OCI-LY1 (cell line): ENCODE measurements around the gene PPP4C.
"Not testable (repeated sequence)": the region's sequence is repeated elsewhere in the genome, so short reads cannot be mapped to it uniquely, and the experiment has no call there.

Experiments used
- H2AFZ ChIP-seq: fragments of 200-600 bp; sonication (generic), shearing (Covaris generic); 2 replicates; pipeline ENCODE4 v1.6.0; 2014; ENCODE audit warnings: antibody characterized with exemption, mild to moderate bottlenecking, low read length
- H3F3A ChIP-seq: fragments of 200-600 bp; sonication (generic), shearing (Covaris generic); 2 replicates; pipeline ENCODE4 v1.6.0; 2014; ENCODE audit warnings: mild to moderate bottlenecking, antibody characterized with exemption, low read length, moderate library complexity; ENCODE audit not compliant: insufficient read depth
- H3K27ac ChIP-seq: fragments of 200-600 bp; sonication (generic); 2 replicates; pipeline ENCODE4 v1.5.1; 2014; ENCODE audit warnings: low read length, mixed run types, mild to moderate bottlenecking, low read depth; ENCODE audit not compliant: poor library complexity, severe bottlenecking
- H3K27me3 ChIP-seq: fragments of 200-600 bp; sonication (generic); 2 replicates; pipeline ENCODE4 v1.6.0; 2014; ENCODE audit warnings: antibody characterized with exemption, mild to moderate bottlenecking, low read length, moderate library complexity; ENCODE audit not compliant: insufficient read depth
- H3K36me3 ChIP-seq: fragments of 200-600 bp; sonication (generic); 2 replicates; pipeline ENCODE4 v1.6.1; 2014; ENCODE audit warnings: mild to moderate bottlenecking, antibody characterized with exemption, low read length, moderate library complexity, mixed read lengths; ENCODE audit not compliant: insufficient read depth
- H3K4me1 ChIP-seq: fragments of 200-600 bp; sonication (generic); 2 replicates; pipeline ENCODE4 v1.5.1; 2014; ENCODE audit warnings: mild to moderate bottlenecking, low read length, moderate library complexity; ENCODE audit not compliant: insufficient read depth, severe bottlenecking
- H3K4me2 ChIP-seq: fragments of 200-600 bp; sonication (generic), shearing (Covaris generic); 2 replicates; pipeline ENCODE4 v1.6.1; 2014; ENCODE audit warnings: low read length
- H3K4me3 ChIP-seq: fragments of 200-600 bp; sonication (generic); 2 replicates; pipeline ENCODE4 v1.5.1; 2014; ENCODE audit warnings: low read length, low read depth, mild to moderate bottlenecking, mixed read lengths; ENCODE audit not compliant: poor library complexity, severe bottlenecking
- H3K79me2 ChIP-seq: fragments of 200-600 bp; shearing (Covaris generic); 2 replicates; pipeline ENCODE4 v1.6.1; 2016; ENCODE audit warnings: mixed run types, low read length, mixed read lengths; ENCODE audit not compliant: insufficient read depth
- H3K9ac ChIP-seq: fragments of 200-600 bp; sonication (generic), shearing (Covaris generic); 2 replicates; pipeline ENCODE4 v1.6.1; 2014; ENCODE audit warnings: mild to moderate bottlenecking, low read length, mixed read lengths
- H3K9me2 ChIP-seq: fragments of 200-600 bp; sonication (generic), shearing (Covaris generic); 2 replicates; pipeline ENCODE4 v1.6.1; 2014; ENCODE audit warnings: low read depth, mild to moderate bottlenecking, low read length, mixed read lengths
- H3K9me3 ChIP-seq: fragments of 200-600 bp; shearing (Covaris generic); 2 replicates; pipeline ENCODE4 v1.6.1; 2014; ENCODE audit warnings: low read length, mixed read lengths
- H4K20me1 ChIP-seq: fragments of 200-600 bp; sonication (generic), shearing (Covaris generic); 2 replicates; pipeline ENCODE4 v1.6.0; 2016; ENCODE audit warnings: mild to moderate bottlenecking, low read length; ENCODE audit not compliant: insufficient read depth
- EZH2 ChIP-seq: fragments of 200-600 bp; sonication (generic), shearing (Covaris generic); IDR thresholded peaks from 2 replicates; pipeline ENCODE4 v1.8.0; 2017; ENCODE audit warnings: borderline replicate concordance, mixed run types, mild to moderate bottlenecking, antibody characterized with exemption, low read length, moderate library complexity, mixed read lengths
- TF ChIP-seq, protein P1 (sequence below): fragments of 200-600 bp; sonication (generic), shearing (Covaris generic); IDR thresholded peaks from 2 replicates; pipeline ENCODE4 v1.5.1; 2017; ENCODE audit warnings: mild to moderate bottlenecking, antibody characterized with exemption, low read length, moderate library complexity, mixed read lengths

The PPP4C gene

DNA sequence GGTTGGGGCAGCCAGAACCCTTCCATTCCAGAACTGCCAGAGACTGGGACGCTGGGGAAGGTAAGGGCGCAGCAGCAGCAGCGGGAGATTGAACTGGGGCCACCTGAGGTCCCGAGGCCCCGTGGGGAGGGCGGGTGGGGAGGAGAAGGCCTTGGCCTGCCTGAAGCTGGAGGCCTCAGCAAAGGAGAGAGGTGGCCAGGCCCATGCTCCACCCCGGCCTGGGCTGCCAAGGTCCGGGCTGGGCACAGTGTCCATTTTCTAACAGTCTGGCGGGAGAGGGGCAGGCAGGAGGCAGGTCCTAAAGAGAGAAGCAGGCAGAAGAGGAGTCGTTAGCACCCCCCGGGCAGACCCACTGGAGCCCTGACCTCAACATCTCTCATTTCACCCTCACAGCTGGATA is 38.6 kb downstream of the PPP4C start:
- Histone ChIP-seq H3K4me1 (peaks cover 10% of the 10 kb centered on the region), H3K4me3 (no peak overlapping the region), H3K27ac (peak overlapping the region; percentile 35), H2AFZ (no peak overlapping the region), H4K20me1 (no peaks in the 10 kb centered on the region), H3K79me2 (no peaks in the 10 kb centered on the region), H3K27me3 (no peaks in the 10 kb centered on the region), H3K9me2 (no peaks in the 10 kb centered on the region), H3K4me2 (no peak overlapping the region), H3K9me3 (no peaks in the 10 kb centered on the region), H3K36me3 (peaks cover 23% of the 10 kb centered on the region; the same call in 1 of the 2 replicates), H3F3A (no peaks in the 10 kb centered on the region), H3K9ac (no peak overlapping the region)
- TF ChIP-seq, protein P1, sequence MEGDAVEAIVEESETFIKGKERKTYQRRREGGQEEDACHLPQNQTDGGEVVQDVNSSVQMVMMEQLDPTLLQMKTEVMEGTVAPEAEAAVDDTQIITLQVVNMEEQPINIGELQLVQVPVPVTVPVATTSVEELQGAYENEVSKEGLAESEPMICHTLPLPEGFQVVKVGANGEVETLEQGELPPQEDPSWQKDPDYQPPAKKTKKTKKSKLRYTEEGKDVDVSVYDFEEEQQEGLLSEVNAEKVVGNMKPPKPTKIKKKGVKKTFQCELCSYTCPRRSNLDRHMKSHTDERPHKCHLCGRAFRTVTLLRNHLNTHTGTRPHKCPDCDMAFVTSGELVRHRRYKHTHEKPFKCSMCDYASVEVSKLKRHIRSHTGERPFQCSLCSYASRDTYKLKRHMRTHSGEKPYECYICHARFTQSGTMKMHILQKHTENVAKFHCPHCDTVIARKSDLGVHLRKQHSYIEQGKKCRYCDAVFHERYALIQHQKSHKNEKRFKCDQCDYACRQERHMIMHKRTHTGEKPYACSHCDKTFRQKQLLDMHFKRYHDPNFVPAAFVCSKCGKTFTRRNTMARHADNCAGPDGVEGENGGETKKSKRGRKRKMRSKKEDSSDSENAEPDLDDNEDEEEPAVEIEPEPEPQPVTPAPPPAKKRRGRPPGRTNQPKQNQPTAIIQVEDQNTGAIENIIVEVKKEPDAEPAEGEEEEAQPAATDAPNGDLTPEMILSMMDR: no peak
- no peak for TF ChIP-seq EZH2

DNA sequence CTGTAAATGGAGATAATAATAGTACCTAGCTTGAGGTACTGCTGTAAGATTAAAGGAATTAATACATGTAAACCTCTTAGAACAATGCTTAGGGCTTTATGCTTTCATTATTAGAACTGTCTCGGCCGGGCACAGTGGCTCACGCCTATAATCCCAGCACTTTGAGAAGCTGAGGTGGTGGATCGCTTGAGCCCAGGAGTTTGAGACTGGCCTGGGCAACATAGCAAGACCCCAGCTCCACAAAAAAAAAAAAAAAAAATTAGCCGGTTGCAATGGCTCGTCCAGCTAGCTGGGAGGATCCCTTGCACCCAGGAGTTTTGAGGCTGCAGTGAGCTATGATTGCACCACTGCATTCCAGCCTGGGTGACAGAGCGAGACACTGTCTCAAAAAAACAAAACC is 39.0 kb downstream of the PPP4C start:
- not testable (repeated sequence) for H4K20me1 ChIP-seq, H3K79me2 ChIP-seq, H3K4me2 ChIP-seq, H3K4me1 ChIP-seq, H3K9me3 ChIP-seq, H3F3A ChIP-seq, H3K27me3 ChIP-seq, H3K9me2 ChIP-seq, H2AFZ ChIP-seq, H3K9ac ChIP-seq, H3K4me3 ChIP-seq
- peak overlapping the region; percentile 35 for H3K27ac ChIP-seq
- peaks cover 23% of the 10 kb centered on the region; the same call in 1 of the 2 replicates for H3K36me3 ChIP-seq

DNA sequence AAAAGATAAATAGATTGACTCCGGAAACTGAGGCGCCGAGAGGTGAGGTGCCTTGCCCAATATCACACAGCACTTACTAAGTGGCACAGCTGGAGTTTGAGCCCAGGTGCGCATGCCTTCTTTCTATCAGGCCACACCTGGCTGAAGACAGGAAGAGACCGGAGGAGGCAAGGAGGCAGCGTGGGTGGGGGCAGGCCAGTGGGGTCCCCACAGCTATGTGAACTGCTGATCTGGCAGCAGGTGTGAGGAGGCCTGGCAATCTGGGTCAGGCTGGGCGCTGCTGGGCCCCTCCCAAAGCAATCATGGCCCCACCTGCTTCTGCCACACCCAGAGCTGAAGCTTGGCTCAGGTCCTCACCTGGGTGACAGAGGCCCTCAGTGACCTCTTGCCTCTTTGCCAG is 39.4 kb downstream of the PPP4C start:
- no peaks in the 10 kb centered on the region for H3F3A ChIP-seq
- H3K36me3 ChIP-seq: peaks cover 23% of the 10 kb centered on the region; the same call in 1 of the 2 replicates
- H3K27ac ChIP-seq: peak overlapping the region; percentile 35
- no peak overlapping the region for H2AFZ ChIP-seq
- H3K4me2 ChIP-seq: no peak overlapping the region
- H3K27me3 ChIP-seq: no peaks in the 10 kb centered on the region
- H3K9me3 ChIP-seq: no peaks in the 10 kb centered on the region
- H3K4me1 ChIP-seq: peaks cover 10% of the 10 kb centered on the region
- no peak overlapping the region for H3K9ac ChIP-seq
- no peaks in the 10 kb centered on the region for H4K20me1 ChIP-seq
- H3K4me3 ChIP-seq: no peak overlapping the region
- H3K9me2 ChIP-seq: no peaks in the 10 kb centered on the region
- TF ChIP-seq, protein P1: no peak
- no peak for TF ChIP-seq EZH2
- no peaks in the 10 kb centered on the region for H3K79me2 ChIP-seq

DNA sequence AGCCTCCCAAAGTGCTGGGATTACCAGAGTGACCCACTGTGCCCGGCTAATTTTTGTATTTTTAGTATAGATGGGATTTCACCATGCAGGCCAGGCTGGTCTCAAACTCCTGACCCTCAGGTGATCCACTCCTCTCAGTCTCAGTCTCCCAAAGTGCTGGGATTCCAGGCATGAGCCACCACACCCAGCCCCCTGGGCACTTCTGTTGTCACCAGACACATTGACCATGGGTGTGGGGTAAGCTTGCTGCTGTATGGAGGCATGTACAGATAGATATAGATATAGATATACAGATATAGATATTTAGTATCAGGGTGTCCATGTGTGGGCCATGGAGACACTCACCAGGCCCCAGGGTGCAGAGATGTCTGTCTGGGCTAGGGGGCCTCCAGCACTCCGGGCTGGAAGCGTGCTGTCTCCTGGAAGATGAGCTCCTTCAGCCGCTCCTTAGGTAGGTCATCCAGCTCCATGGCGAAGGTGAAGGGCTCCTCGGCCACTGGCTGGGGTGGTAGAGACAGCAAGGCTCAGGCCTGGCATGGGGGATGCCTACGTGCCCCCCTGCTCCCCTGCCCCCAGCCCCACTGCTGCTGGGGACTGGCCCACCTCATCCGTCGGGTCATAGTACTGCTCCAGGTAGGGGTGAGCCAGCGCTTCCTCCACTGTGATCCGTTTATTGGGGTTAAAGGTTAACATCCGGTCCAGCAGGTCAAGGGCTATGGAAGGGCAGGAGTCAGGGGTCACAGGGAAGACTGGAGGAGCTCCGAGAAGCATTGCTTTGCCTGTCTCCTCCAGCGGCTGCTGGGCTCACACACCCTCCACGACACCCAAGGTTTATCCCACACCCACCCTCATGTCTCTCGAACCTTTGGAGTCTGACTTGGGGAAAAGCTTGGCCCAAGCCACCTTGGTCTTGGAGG is 40.8 kb downstream of the PPP4C start:
- no peaks in the 10 kb centered on the region for H3K9me2 ChIP-seq
- no peak overlapping the region for H3K9ac ChIP-seq
- no peak overlapping the region for H3K27ac ChIP-seq
- H3K4me3 ChIP-seq: no peak overlapping the region
- no peak overlapping the region for H2AFZ ChIP-seq
- no peaks in the 10 kb centered on the region for H3K79me2 ChIP-seq
- H3F3A ChIP-seq: no peaks in the 10 kb centered on the region
- peaks cover 10% of the 10 kb centered on the region for H3K4me1 ChIP-seq
- peaks cover 20% of the 10 kb centered on the region; the same call in 1 of the 2 replicates for H3K36me3 ChIP-seq
- no peaks in the 10 kb centered on the region for H3K9me3 ChIP-seq
- no peak overlapping the region for H3K4me2 ChIP-seq
- H4K20me1 ChIP-seq: no peaks in the 10 kb centered on the region
- no peak for TF ChIP-seq EZH2
- TF ChIP-seq, protein P1: no peak
- H3K27me3 ChIP-seq: no peaks in the 10 kb centered on the region
